Nephron progenitor cell (in vitro differentiated cells): ENCODE data around the gene TMIGD3.

Source experiments
- DNase-seq: peaks from one replicate; pipeline ENCODE4 v3.0.0; 2021
- H3K27ac Mint-ChIP-seq: 2 replicates; pipeline ENCODE4 v1.8.0; 2021; ENCODE audit warnings: mild to moderate bottlenecking, moderate library complexity, mixed read lengths
- H3K27me3 Mint-ChIP-seq: 2 replicates; pipeline ENCODE4 v1.8.0; 2021; ENCODE audit warnings: mild to moderate bottlenecking, low read depth, mixed read lengths; ENCODE audit not compliant: poor library complexity
- H3K36me3 Mint-ChIP-seq: 2 replicates; pipeline ENCODE4 v1.8.0; 2021; ENCODE audit warnings: low read depth, mixed read lengths
- H3K4me1 Mint-ChIP-seq: 2 replicates; pipeline ENCODE4 v1.8.0; 2021; ENCODE audit warnings: mixed read lengths
- H3K4me3 Mint-ChIP-seq: 2 replicates; pipeline ENCODE4 v1.8.0; 2021; ENCODE audit warnings: mild to moderate bottlenecking, moderate library complexity, mixed read lengths
- H3K9me3 Mint-ChIP-seq: 2 replicates; pipeline ENCODE4 v1.8.0; 2021; ENCODE audit warnings: mild to moderate bottlenecking, moderate library complexity, mixed read lengths
- CTCF ChIP-seq: fragments of 200-600 bp; sonication (generic); IDR thresholded peaks from 2 replicates; pipeline ENCODE4 v1.5.0; 2021; ENCODE audit warnings: antibody characterized with exemption

The TMIGD3 gene

GRCh38 chr1:111505641-111506119, 2.2 kb upstream of the TMIGD3 start:
- no peaks in the 10 kb centered on the region for H3K9me3 Mint-ChIP-seq
- H3K27ac Mint-ChIP-seq: no peak overlapping the region
- H3K4me3 Mint-ChIP-seq: no peak overlapping the region
- peaks cover 8% of the 10 kb centered on the region for H3K27me3 Mint-ChIP-seq
- H3K4me1 Mint-ChIP-seq: peaks cover 21% of the 10 kb centered on the region
- TF ChIP-seq CTCF: no peak
- no peaks in the 10 kb centered on the region for H3K36me3 Mint-ChIP-seq
- no peak for DNase-seq

GRCh38 chr1:111504097-111504496, 664 bp upstream of the TMIGD3 start:
- H3K9me3 Mint-ChIP-seq: no peaks in the 10 kb centered on the region
- no peak for TF ChIP-seq CTCF
- DNase-seq: no peak
- peaks cover 18% of the 10 kb centered on the region for H3K27me3 Mint-ChIP-seq
- peaks cover 15% of the 10 kb centered on the region for H3K4me1 Mint-ChIP-seq
- no peaks in the 10 kb centered on the region for H3K36me3 Mint-ChIP-seq
- H3K4me3 Mint-ChIP-seq: no peak overlapping the region
- no peak overlapping the region for H3K27ac Mint-ChIP-seq

- no peak for DNase-seq
- Mint-ChIP-seq H3K4me1 (no peaks in the 10 kb centered on the region), H3K27me3 (peaks cover 25% of the 10 kb centered on the region), H3K4me3 (no peak overlapping the region), H3K9me3 (peaks cover 2% of the 10 kb centered on the region), H3K27ac (no peak overlapping the region), H3K36me3 (no peaks in the 10 kb centered on the region)
- TF ChIP-seq CTCF: no peak
These were observed 1.8 kb downstream of the TMIGD3 start for GRCh38 chr1:111501645-111502044.

- peaks cover 18% of the 10 kb centered on the region for H3K9me3 Mint-ChIP-seq
- H3K27ac Mint-ChIP-seq: no peak overlapping the region
- no peaks in the 10 kb centered on the region for H3K36me3 Mint-ChIP-seq
- no peaks in the 10 kb centered on the region for H3K4me1 Mint-ChIP-seq
- DNase-seq: no peak
- H3K27me3 Mint-ChIP-seq: peaks cover 20% of the 10 kb centered on the region
- H3K4me3 Mint-ChIP-seq: no peak overlapping the region
- no peak for TF ChIP-seq CTCF
These were observed 4.2 kb downstream of the TMIGD3 start for GRCh38 chr1:111499026-111499785.

GRCh38 chr1:111497592-111497991, 5.8 kb downstream of the TMIGD3 start:
- no peak for TF ChIP-seq CTCF
- Mint-ChIP-seq H3K36me3 (no peaks in the 10 kb centered on the region), H3K27ac (no peak overlapping the region), H3K4me1 (no peaks in the 10 kb centered on the region), H3K9me3 (peaks cover 22% of the 10 kb centered on the region), H3K27me3 (peaks cover 20% of the 10 kb centered on the region), H3K4me3 (no peak overlapping the region)
- DNase-seq: no peak

- peaks cover 20% of the 10 kb centered on the region for H3K27me3 Mint-ChIP-seq
- H3K4me3 Mint-ChIP-seq: no peak overlapping the region
These were observed 7.0 kb downstream of the TMIGD3 start for GRCh38 chr1:111496398-111496797.

More at GRCh38 chr1:111496398-111496797, 7.0 kb downstream of the TMIGD3 start:
- Mint-ChIP-seq H3K36me3 (no peaks in the 10 kb centered on the region), H3K27ac (no peak overlapping the region), H3K9me3 (peaks cover 22% of the 10 kb centered on the region), H3K4me1 (no peaks in the 10 kb centered on the region)
- no peak for DNase-seq
- TF ChIP-seq CTCF: no peak
